ENCODE data around the gene CPVL.

DNA sequence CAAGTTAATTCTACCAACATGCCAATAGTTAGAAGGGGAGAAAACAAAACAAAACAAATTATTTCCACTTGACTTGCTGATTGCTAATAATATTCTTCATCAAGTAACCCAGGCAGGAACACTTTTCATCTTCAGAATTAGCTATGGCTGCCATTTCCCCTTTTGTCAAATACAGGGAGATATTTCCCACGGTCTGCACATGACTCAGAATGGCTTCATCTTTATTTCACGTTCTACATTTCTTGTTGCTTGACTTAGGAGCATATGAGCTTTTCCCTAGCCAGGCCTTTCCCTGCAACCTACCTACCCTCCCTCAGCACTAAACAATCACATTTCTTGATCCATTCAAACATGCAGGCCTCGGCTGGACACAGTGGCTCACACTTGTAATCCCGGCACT, 6.5 kb downstream of the CPVL start:
- TF ChIP-seq POLR2AphosphoS5 (IDR thresholded peaks at IDR 0.05; ENCODE audit: low read depth, low read length): no peak
- no peak for TF ChIP-seq SIN3A (IDR thresholded peaks at IDR 0.05; ENCODE audit: borderline replicate concordance, insufficient read depth, low read depth, low read length)
- TF ChIP-seq, protein P1, sequence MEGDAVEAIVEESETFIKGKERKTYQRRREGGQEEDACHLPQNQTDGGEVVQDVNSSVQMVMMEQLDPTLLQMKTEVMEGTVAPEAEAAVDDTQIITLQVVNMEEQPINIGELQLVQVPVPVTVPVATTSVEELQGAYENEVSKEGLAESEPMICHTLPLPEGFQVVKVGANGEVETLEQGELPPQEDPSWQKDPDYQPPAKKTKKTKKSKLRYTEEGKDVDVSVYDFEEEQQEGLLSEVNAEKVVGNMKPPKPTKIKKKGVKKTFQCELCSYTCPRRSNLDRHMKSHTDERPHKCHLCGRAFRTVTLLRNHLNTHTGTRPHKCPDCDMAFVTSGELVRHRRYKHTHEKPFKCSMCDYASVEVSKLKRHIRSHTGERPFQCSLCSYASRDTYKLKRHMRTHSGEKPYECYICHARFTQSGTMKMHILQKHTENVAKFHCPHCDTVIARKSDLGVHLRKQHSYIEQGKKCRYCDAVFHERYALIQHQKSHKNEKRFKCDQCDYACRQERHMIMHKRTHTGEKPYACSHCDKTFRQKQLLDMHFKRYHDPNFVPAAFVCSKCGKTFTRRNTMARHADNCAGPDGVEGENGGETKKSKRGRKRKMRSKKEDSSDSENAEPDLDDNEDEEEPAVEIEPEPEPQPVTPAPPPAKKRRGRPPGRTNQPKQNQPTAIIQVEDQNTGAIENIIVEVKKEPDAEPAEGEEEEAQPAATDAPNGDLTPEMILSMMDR (IDR thresholded peaks at IDR 0.05): no peak
- TF ChIP-seq, protein P2, sequence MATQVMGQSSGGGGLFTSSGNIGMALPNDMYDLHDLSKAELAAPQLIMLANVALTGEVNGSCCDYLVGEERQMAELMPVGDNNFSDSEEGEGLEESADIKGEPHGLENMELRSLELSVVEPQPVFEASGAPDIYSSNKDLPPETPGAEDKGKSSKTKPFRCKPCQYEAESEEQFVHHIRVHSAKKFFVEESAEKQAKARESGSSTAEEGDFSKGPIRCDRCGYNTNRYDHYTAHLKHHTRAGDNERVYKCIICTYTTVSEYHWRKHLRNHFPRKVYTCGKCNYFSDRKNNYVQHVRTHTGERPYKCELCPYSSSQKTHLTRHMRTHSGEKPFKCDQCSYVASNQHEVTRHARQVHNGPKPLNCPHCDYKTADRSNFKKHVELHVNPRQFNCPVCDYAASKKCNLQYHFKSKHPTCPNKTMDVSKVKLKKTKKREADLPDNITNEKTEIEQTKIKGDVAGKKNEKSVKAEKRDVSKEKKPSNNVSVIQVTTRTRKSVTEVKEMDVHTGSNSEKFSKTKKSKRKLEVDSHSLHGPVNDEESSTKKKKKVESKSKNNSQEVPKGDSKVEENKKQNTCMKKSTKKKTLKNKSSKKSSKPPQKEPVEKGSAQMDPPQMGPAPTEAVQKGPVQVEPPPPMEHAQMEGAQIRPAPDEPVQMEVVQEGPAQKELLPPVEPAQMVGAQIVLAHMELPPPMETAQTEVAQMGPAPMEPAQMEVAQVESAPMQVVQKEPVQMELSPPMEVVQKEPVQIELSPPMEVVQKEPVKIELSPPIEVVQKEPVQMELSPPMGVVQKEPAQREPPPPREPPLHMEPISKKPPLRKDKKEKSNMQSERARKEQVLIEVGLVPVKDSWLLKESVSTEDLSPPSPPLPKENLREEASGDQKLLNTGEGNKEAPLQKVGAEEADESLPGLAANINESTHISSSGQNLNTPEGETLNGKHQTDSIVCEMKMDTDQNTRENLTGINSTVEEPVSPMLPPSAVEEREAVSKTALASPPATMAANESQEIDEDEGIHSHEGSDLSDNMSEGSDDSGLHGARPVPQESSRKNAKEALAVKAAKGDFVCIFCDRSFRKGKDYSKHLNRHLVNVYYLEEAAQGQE (IDR thresholded peaks at IDR 0.05; ENCODE audit: insufficient read depth in 1 of 2, low read depth in 2 of 2, low read length in 1 of 2): no peak

Data from Panc1 (cell line).